Brain microvascular endothelial cell (primary cell): ENCODE measurements around the gene TECPR1.

ENCODE experiments used
- DNase-seq: peaks from one replicate; pipeline ENCODE4 v3.0.0-alpha.2; 2020
- H3K27ac ChIP-seq: fragments of 250-450 bp; sonication (Bioruptor Pico); 2 replicates; pipeline ENCODE4 v1.5.1; 2020; ENCODE audit warnings: mild to moderate bottlenecking, moderate library complexity
- H3K27me3 ChIP-seq: fragments of 250-450 bp; sonication (Bioruptor Pico); replicated peaks from 2 replicates; pipeline ENCODE4 v1.5.1; 2020; ENCODE audit warnings: mild to moderate bottlenecking
- H3K36me3 ChIP-seq: fragments of 250-450 bp; sonication (Bioruptor Pico); replicated peaks from 2 replicates; pipeline ENCODE4 v1.5.1; 2020; ENCODE audit warnings: mild to moderate bottlenecking
- H3K4me3 ChIP-seq: 2 replicates; pipeline ENCODE4 v1.5.1; 2011; ENCODE audit warnings: low read depth, mild to moderate bottlenecking, control low read depth, low read length, moderate library complexity
- CTCF ChIP-seq: IDR thresholded peaks from 2 replicates; pipeline ENCODE4 v1.5.1; 2011; ENCODE audit warnings: low read depth, mild to moderate bottlenecking, moderate library complexity, low read length, control low read depth, inconsistent platforms; ENCODE audit errors: missing control alignments
- in situ Hi-C: cut with HindIII; loops from 2 replicates; pipeline ENCODE4 v1.10.0; 2017; ENCODE audit warnings: low sequenced_read_pairs, low pct_ligation_motif_present

Gene TECPR1

GRCh38 chr7:98234429-98235147 is 17.4 kb downstream of the TECPR1 start:
- Histone ChIP-seq H3K4me3 (no peak overlapping the region), H3K36me3 (peaks cover 9% of the 10 kb centered on the region), H3K27ac (no peak overlapping the region), H3K27me3 (no peaks in the 10 kb centered on the region)
- in situ Hi-C loops, result no loop called here
- peak; percentile 23 for DNase-seq
- peak; percentile 19 for TF ChIP-seq CTCF

- DNase-seq, result no peak
- no peak overlapping the region for H3K4me3 ChIP-seq
- H3K27me3 ChIP-seq, result no peaks in the 10 kb centered on the region
- in situ Hi-C loops, result no loop called here
- H3K27ac ChIP-seq, result no peak overlapping the region
- no peak for TF ChIP-seq CTCF
- peaks cover 4% of the 10 kb centered on the region for H3K36me3 ChIP-seq
Measured at GRCh38 chr7:98233219-98234070, 18.6 kb downstream of the TECPR1 start.

- Histone ChIP-seq H3K4me3 (no peak overlapping the region), H3K27ac (no peak overlapping the region), H3K36me3 (peaks cover 6% of the 10 kb centered on the region), H3K27me3 (no peaks in the 10 kb centered on the region)
- in situ Hi-C loops, result no loop called here
- no peak for TF ChIP-seq CTCF
- no peak for DNase-seq
Measured at GRCh38 chr7:98232799-98233198, 19.2 kb downstream of the TECPR1 start.

GRCh38 chr7:98232263-98232585 is 19.8 kb downstream of the TECPR1 start:
- in situ Hi-C loops, result no loop called here

GRCh38 chr7:98231493-98232262 is 20.4 kb downstream of the TECPR1 start:
- no peak for TF ChIP-seq CTCF
- peaks cover 7% of the 10 kb centered on the region for H3K36me3 ChIP-seq
- in situ Hi-C loops, result no loop called here

More at GRCh38 chr7:98232263-98232585, 19.8 kb downstream of the TECPR1 start:
- no peak overlapping the region for H3K27ac ChIP-seq
- H3K36me3 ChIP-seq, result peaks cover 7% of the 10 kb centered on the region
- H3K4me3 ChIP-seq, result no peak overlapping the region
- no peaks in the 10 kb centered on the region for H3K27me3 ChIP-seq
- TF ChIP-seq CTCF, result no peak
- no peak for DNase-seq

More at GRCh38 chr7:98231493-98232262, 20.4 kb downstream of the TECPR1 start:
- Histone ChIP-seq H3K27ac (no peak overlapping the region), H3K27me3 (no peaks in the 10 kb centered on the region), H3K4me3 (no peak overlapping the region)
- DNase-seq, result no peak
